NCI-H2196 (cell line): ENCODE measurements around the gene IQSEC3.
"Not testable (repeated sequence)": the region's sequence is repeated elsewhere in the genome, so short reads cannot be mapped to it uniquely, and the experiment has no call there.

Experiments used
- DNase-seq: peaks from one replicate; lab custom pipeline; 2025; ENCODE audit not compliant: unreplicated experiment; lab: John Stamatoyannopoulos, UW

The IQSEC3 gene

GRCh38 chr12:177336-177979 lies 110.9 kb downstream of the IQSEC3 start:
- DNase-seq = no peak

- DNase-seq = no peak
Measured at GRCh38 chr12:177980-178828, 111.6 kb downstream of the IQSEC3 start.

- no peak for DNase-seq
Measured at GRCh38 chr12:178829-179109, 112.2 kb downstream of the IQSEC3 start.

GRCh38 chr12:179131-179884 lies 112.7 kb downstream of the IQSEC3 start:
- DNase-seq = no peak

- DNase-seq = no peak
Measured at GRCh38 chr12:179885-180284, 113.3 kb downstream of the IQSEC3 start.

GRCh38 chr12:180445-180844 lies 113.9 kb downstream of the IQSEC3 start:
- DNase-seq = no peak

GRCh38 chr12:181921-182320 lies 115.4 kb downstream of the IQSEC3 start:
- no peak for DNase-seq

GRCh38 chr12:182381-182892 lies 115.9 kb downstream of the IQSEC3 start:
- no peak for DNase-seq

- DNase-seq = no peak
Measured at GRCh38 chr12:184811-185575, 118.4 kb downstream of the IQSEC3 start.

GRCh38 chr12:185576-185955 lies 119.0 kb downstream of the IQSEC3 start:
- peak; percentile 6 for DNase-seq

GRCh38 chr12:186006-186625 lies 119.5 kb downstream of the IQSEC3 start:
- DNase-seq = peak; percentile 6

GRCh38 chr12:187986-188909 lies 121.7 kb downstream of the IQSEC3 start:
- not testable (repeated sequence) for DNase-seq

GRCh38 chr12:188910-189621 lies 122.5 kb downstream of the IQSEC3 start:
- peak; percentile 42 for DNase-seq

GRCh38 chr12:189622-189962 lies 123.0 kb downstream of the IQSEC3 start:
- DNase-seq = no peak

- DNase-seq = no peak
Measured at GRCh38 chr12:190881-191280, 124.3 kb downstream of the IQSEC3 start.

GRCh38 chr12:191541-191940 lies 125.0 kb downstream of the IQSEC3 start:
- no peak for DNase-seq

- DNase-seq = no peak
Measured at GRCh38 chr12:193261-193660, 126.7 kb downstream of the IQSEC3 start.

- no peak for DNase-seq
Measured at GRCh38 chr12:194276-194675, 127.7 kb downstream of the IQSEC3 start.

GRCh38 chr12:195156-195555 lies 128.6 kb downstream of the IQSEC3 start:
- DNase-seq = no peak
